Measurements from ENCODE around the gene RGS7BP. TPM values are rescaled to one million over a fixed set of nuclear protein-coding genes. Genes with fewer than 3 reads are reported as not detected.

RGS7BP gene
- total RNA-seq, 1 donor from 2014 or later: 11.8 TPM

- intact Hi-C loops (cut with DNase I): no loop called here
- Histone ChIP-seq H3K4me3 (no peak overlapping the region), H3K27me3 (no peaks in the 10 kb centered on the region), H3K4me1 (no peaks in the 10 kb centered on the region), H3K36me3 (no peaks in the 10 kb centered on the region), H3K27ac (no peak overlapping the region), H3K9me3 (no peaks in the 10 kb centered on the region)
- no peak for DNase-seq (ENCODE audit: extremely low spot score in 2 of 2)
- TF ChIP-seq POLR2A (IDR thresholded peaks at IDR 0.05): no peak
- TF ChIP-seq CTCF (IDR thresholded peaks at IDR 0.05): no peak
- no peak for TF ChIP-seq POLR2AphosphoS5 (IDR thresholded peaks at IDR 0.05; ENCODE audit: insufficient read depth in 1 of 2, low read depth in 1 of 2)
Measured at GRCh38 chr5:64659289-64659688, 153.5 kb downstream of the RGS7BP start.

Small RNA genes lying within 50 kb of the gene (small RNA-seq; reads per million reads assigned to genes)
- gene RN7SL169P (not detected), gene RNU6-294P (not detected)

Other genes with a start within 250 kb of the RGS7BP start
- gene SHISAL2B, start 184.5 kb downstream of the RGS7BP start, total RNA-seq: not detected

Data from vagina (tissue), 2 donors.